ENCODE data around the gene ASB1. TPM values are rescaled to one million over a fixed set of nuclear protein-coding genes. Genes with fewer than 3 reads are reported as not detected.

ASB1 gene
- polyA plus RNA-seq, 1 donor (not counting 4 experiments of a cell fraction or from before 2014, with no cell fraction given), result 13.0 TPM

DNA sequence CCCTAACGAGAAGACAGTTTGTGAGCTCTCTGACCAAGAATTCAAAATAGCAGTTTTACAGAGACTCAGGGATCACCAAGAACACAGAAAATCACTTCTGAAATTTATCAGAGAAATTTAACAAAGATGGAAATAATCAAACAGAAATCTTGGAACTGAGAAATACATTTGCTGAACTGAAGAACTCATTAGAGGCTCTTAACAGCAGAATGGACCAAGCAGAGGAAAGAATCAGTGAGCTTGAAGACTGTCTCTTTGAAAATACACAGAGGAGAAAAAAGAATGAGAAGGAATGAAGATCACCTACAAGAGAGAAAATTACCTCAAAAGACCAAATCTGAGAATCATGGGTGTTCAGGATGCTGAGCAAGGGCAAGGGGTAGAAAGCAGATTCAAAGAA is 29.7 kb downstream of the ASB1 start:
- DNase-seq (ENCODE audit: low read depth, low spot score) (no peak), FAIRE-seq (no peak)
- Histone ChIP-seq H3K4me3 (ENCODE audit: control insufficient read depth in 2 of 3, extremely low read depth in 1 of 3, insufficient read depth in 2 of 3, low read depth in 1 of 3, low read length in 3 of 3) (no peak overlapping the region), H3K27me3 (ENCODE audit: control insufficient read depth, extremely low read depth, insufficient read depth, low read length) (peaks cover 17% of the 10 kb centered on the region), H3K9me1 (ENCODE audit: control insufficient read depth, extremely low read depth, insufficient read depth, low read length) (no peaks in the 10 kb centered on the region), H3K27ac (ENCODE audit: control insufficient read depth, insufficient read depth, low read length) (no peak overlapping the region), H3K36me3 (ENCODE audit: control insufficient read depth in 2 of 2, extremely low read depth in 1 of 2, insufficient read depth in 2 of 2, low read length in 2 of 2) (peaks cover 0 to 6% of the 10 kb centered on the region in 2 experiments), H3K9ac (ENCODE audit: control insufficient read depth, extremely low read depth, insufficient read depth, low read length) (no peak overlapping the region), H3K9me3 (ENCODE audit: control insufficient read depth, low read depth, low read length) (peaks cover 4% of the 10 kb centered on the region), H3K4me1 (ENCODE audit: control insufficient read depth, extremely low read depth, insufficient read depth, low read length) (no peaks in the 10 kb centered on the region), H3K79me2 (ENCODE audit: control insufficient read depth, insufficient read depth, low read length) (no peaks in the 10 kb centered on the region), H3K4me2 (ENCODE audit: control insufficient read depth, extremely low read depth, insufficient read depth, low read depth, low read length) (no peak overlapping the region), H2AFZ (ENCODE audit: control insufficient read depth, low read length) (no peak overlapping the region), H4K20me1 (ENCODE audit: control insufficient read depth, extremely low read depth, insufficient read depth, low read length) (no peaks in the 10 kb centered on the region)
- TF ChIP-seq EZH2 (IDR thresholded peaks at IDR 0.05; ENCODE audit: low read length), result no peak
- TF ChIP-seq, protein P1, sequence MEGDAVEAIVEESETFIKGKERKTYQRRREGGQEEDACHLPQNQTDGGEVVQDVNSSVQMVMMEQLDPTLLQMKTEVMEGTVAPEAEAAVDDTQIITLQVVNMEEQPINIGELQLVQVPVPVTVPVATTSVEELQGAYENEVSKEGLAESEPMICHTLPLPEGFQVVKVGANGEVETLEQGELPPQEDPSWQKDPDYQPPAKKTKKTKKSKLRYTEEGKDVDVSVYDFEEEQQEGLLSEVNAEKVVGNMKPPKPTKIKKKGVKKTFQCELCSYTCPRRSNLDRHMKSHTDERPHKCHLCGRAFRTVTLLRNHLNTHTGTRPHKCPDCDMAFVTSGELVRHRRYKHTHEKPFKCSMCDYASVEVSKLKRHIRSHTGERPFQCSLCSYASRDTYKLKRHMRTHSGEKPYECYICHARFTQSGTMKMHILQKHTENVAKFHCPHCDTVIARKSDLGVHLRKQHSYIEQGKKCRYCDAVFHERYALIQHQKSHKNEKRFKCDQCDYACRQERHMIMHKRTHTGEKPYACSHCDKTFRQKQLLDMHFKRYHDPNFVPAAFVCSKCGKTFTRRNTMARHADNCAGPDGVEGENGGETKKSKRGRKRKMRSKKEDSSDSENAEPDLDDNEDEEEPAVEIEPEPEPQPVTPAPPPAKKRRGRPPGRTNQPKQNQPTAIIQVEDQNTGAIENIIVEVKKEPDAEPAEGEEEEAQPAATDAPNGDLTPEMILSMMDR (optimal IDR thresholded peaks at IDR 0.05 in 1 of 3, IDR thresholded peaks at IDR 0.05 in 1 of 3, conservative IDR thresholded peaks at IDR 0.05 in 1 of 3; ENCODE audit: extremely low read depth in 1 of 3, insufficient read depth in 2 of 3, low read length in 3 of 3), result no peak
- dilution Hi-C loops (cut with MboI; ENCODE audit: extremely low pct_ligation_motif_present, low sequenced_read_pairs), result no loop called here

DNA sequence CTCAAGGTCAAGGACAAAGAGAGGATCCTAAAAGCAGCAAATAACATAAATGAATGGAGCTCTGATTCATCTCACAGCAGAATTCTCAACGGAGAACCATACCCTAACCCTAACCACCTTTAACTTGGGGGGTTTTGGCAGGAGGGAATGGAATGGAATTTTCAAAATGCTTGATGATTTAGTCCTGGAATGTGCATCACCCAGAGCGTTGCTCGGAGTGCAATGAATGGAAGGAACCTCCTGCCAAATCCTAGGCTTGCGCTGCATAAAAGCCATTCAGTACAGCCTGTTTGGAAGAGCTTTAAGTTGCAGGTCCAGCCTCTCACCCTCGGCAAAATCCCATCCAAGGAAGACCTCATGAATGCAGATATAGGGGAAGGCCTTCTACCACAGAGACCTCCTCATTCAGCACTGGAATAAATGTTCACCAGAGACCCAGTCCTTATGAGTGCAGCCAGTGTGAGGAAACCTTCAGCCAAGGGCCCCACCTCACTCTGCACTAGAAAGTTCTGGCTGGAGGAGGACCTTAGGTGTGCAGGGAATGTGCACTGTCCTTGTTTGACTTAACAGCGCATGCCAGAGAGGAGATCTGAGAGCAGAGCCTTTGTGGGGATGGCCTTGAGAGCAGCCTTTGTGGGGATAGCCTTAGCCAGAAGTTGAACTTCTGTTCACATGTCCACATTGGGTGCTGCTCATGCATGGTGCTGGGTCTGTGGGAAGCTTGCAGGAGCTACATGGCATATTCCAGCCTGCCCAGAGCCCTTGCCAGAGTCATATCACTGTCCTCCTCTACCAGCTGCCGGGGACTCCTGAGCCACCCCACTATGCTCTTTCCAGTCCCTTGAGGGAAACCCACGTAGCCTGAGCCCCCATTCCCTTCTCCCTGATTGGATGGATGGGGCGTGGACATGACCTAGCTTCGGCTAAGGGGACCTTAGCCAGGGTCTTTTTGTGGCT is 30.5 kb downstream of the ASB1 start:
- no peak for TF ChIP-seq EZH2 (IDR thresholded peaks at IDR 0.05; ENCODE audit: low read length)
- TF ChIP-seq, protein P1 (optimal IDR thresholded peaks at IDR 0.05 in 1 of 3, IDR thresholded peaks at IDR 0.05 in 1 of 3, conservative IDR thresholded peaks at IDR 0.05 in 1 of 3; ENCODE audit: extremely low read depth in 1 of 3, insufficient read depth in 2 of 3, low read length in 3 of 3), result no peak
- dilution Hi-C loops (cut with MboI; ENCODE audit: extremely low pct_ligation_motif_present, low sequenced_read_pairs), result no loop called here
- no peaks in the 10 kb centered on the region for H4K20me1 ChIP-seq (ENCODE audit: control insufficient read depth, extremely low read depth, insufficient read depth, low read length)

More for the DNA sequence above, 30.5 kb downstream of the ASB1 start:
- no peak for DNase-seq (ENCODE audit: low read depth, low spot score)
- Histone ChIP-seq H3K4me2 (ENCODE audit: control insufficient read depth, extremely low read depth, insufficient read depth, low read depth, low read length) (no peak overlapping the region), H3K36me3 (ENCODE audit: control insufficient read depth in 2 of 2, extremely low read depth in 1 of 2, insufficient read depth in 2 of 2, low read length in 2 of 2) (no peaks in the 10 kb centered on the region), H2AFZ (ENCODE audit: control insufficient read depth, low read length) (no peak overlapping the region), H3K9me3 (ENCODE audit: control insufficient read depth, low read depth, low read length) (peaks cover 4% of the 10 kb centered on the region), H3K9me1 (ENCODE audit: control insufficient read depth, extremely low read depth, insufficient read depth, low read length) (no peaks in the 10 kb centered on the region), H3K79me2 (ENCODE audit: control insufficient read depth, insufficient read depth, low read length) (no peaks in the 10 kb centered on the region), H3K27me3 (ENCODE audit: control insufficient read depth, extremely low read depth, insufficient read depth, low read length) (peaks cover 17% of the 10 kb centered on the region), H3K27ac (ENCODE audit: control insufficient read depth, insufficient read depth, low read length) (no peak overlapping the region), H3K9ac (ENCODE audit: control insufficient read depth, extremely low read depth, insufficient read depth, low read length) (no peak overlapping the region), H3K4me1 (ENCODE audit: control insufficient read depth, extremely low read depth, insufficient read depth, low read length) (no peaks in the 10 kb centered on the region), H3K4me3 (ENCODE audit: control insufficient read depth in 2 of 3, extremely low read depth in 1 of 3, insufficient read depth in 2 of 3, low read depth in 1 of 3, low read length in 3 of 3) (no peak overlapping the region)
- no peak for FAIRE-seq

Measured in keratinocyte (primary cell).